RWPE2 (cell line): ENCODE results near the gene IGFBP6.

Source experiments
- ATAC-seq: fragments of 200-7000 bp; cut with Tn5 transposase; 3 replicates; pipeline ENCODE4 v1.9.1; 2021; ENCODE audit warnings: low read depth
- DNase-seq: peaks from one replicate; pipeline ENCODE4 v3.0.0-alpha.2; 2020; ENCODE audit warnings: low spot score
- H3K27ac ChIP-seq: fragments of 450-650 bp; 2 replicates; pipeline ENCODE4 v1.5.1; 2017; ENCODE audit warnings: mild to moderate bottlenecking; ENCODE audit not compliant: poor library complexity, severe bottlenecking
- H3K27me3 ChIP-seq: fragments of 250-450 bp; sonication (Bioruptor Pico); 2 replicates; pipeline ENCODE4 v1.5.1; 2021; ENCODE audit warnings: mild to moderate bottlenecking, moderate library complexity; ENCODE audit not compliant: insufficient read depth, poor library complexity, severe bottlenecking
- H3K36me3 ChIP-seq: fragments of 250-450 bp; sonication (Bioruptor Pico); 2 replicates; pipeline ENCODE4 v1.5.1; 2020; ENCODE audit warnings: low read depth, mild to moderate bottlenecking, moderate library complexity
- H3K4me1 ChIP-seq: fragments of 250-450 bp; sonication (Bioruptor Pico); 2 replicates; pipeline ENCODE4 v1.5.1; 2021; ENCODE audit warnings: mild to moderate bottlenecking, moderate library complexity; ENCODE audit not compliant: insufficient read depth, poor library complexity, severe bottlenecking
- H3K4me3 ChIP-seq: fragments of 250-450 bp; sonication (Bioruptor Pico); 2 replicates; pipeline ENCODE4 v1.5.1; 2021; ENCODE audit warnings: mild to moderate bottlenecking, moderate library complexity; ENCODE audit not compliant: severe bottlenecking
- H3K9me3 ChIP-seq: fragments of 250-450 bp; sonication (Bioruptor Pico); 2 replicates; pipeline ENCODE4 v1.5.1; 2021; ENCODE audit warnings: mild to moderate bottlenecking, moderate library complexity; ENCODE audit not compliant: severe bottlenecking
- TF ChIP-seq, protein P1 (sequence below): fragments of 450-650 bp; IDR thresholded peaks from one replicate; pipeline ENCODE4 v1.5.1; 2017; ENCODE audit warnings: mild to moderate bottlenecking, moderate library complexity; ENCODE audit not compliant: poor library complexity, severe bottlenecking

Gene IGFBP6

GRCh38 chr12:53060064-53060720 lies 37.3 kb upstream of the IGFBP6 start:
- Histone ChIP-seq H3K4me3 (no peak overlapping the region), H3K36me3 (peaks cover 28% of the 10 kb centered on the region), H3K27me3 (no peaks in the 10 kb centered on the region), H3K9me3 (no peaks in the 10 kb centered on the region), H3K4me1 (no peaks in the 10 kb centered on the region), H3K27ac (no peak overlapping the region)
- ATAC-seq (no peak), DNase-seq (no peak)
- TF ChIP-seq, protein P1, sequence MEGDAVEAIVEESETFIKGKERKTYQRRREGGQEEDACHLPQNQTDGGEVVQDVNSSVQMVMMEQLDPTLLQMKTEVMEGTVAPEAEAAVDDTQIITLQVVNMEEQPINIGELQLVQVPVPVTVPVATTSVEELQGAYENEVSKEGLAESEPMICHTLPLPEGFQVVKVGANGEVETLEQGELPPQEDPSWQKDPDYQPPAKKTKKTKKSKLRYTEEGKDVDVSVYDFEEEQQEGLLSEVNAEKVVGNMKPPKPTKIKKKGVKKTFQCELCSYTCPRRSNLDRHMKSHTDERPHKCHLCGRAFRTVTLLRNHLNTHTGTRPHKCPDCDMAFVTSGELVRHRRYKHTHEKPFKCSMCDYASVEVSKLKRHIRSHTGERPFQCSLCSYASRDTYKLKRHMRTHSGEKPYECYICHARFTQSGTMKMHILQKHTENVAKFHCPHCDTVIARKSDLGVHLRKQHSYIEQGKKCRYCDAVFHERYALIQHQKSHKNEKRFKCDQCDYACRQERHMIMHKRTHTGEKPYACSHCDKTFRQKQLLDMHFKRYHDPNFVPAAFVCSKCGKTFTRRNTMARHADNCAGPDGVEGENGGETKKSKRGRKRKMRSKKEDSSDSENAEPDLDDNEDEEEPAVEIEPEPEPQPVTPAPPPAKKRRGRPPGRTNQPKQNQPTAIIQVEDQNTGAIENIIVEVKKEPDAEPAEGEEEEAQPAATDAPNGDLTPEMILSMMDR, result no peak

GRCh38 chr12:53060721-53061276 lies 36.7 kb upstream of the IGFBP6 start:
- Histone ChIP-seq H3K27me3 (no peaks in the 10 kb centered on the region), H3K9me3 (no peaks in the 10 kb centered on the region), H3K4me1 (no peaks in the 10 kb centered on the region), H3K4me3 (no peak overlapping the region), H3K36me3 (peaks cover 22% of the 10 kb centered on the region), H3K27ac (no peak overlapping the region)
- ATAC-seq (no peak), DNase-seq (no peak)
- TF ChIP-seq, protein P1, result no peak

DNA sequence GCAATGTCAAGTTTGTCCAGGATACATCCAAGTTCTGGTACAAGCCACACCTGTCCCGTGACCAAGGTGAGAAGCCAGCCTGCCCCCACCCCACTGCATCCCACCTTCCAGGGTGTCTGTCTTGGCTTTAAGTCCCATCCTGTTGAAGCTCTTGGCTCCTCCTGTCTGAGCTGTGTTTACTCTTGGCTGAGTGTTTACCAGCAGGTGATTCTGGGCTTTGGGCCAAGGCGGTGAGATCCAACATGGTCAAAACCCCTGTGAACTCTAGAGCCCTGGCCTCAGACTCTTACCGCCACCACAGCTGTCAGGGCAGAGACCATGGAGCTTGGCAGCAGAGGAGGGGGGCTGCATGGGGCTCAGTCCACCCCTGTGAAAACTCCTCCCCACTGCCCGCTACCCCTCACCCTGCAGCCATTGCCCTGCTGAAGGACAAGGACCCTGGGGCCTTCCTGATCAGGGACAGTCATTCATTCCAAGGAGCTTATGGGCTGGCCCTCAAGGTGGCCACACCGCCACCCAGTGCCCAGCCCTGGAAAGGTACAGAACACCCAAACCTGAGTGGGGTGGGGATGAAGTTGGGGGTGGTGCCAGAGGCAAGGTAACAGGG lies 36.0 kb upstream of the IGFBP6 start:
- no peak overlapping the region for H3K27ac ChIP-seq
- DNase-seq, result no peak

GRCh38 chr12:53062011-53062961 lies 35.2 kb upstream of the IGFBP6 start:
- ATAC-seq, result no peak
- TF ChIP-seq, protein P1, result peak; percentile 15
- DNase-seq, result no peak
- Histone ChIP-seq H3K9me3 (no peaks in the 10 kb centered on the region), H3K27ac (no peak overlapping the region), H3K36me3 (peaks cover 29% of the 10 kb centered on the region), H3K27me3 (no peaks in the 10 kb centered on the region), H3K4me3 (no peak overlapping the region), H3K4me1 (peaks cover 8% of the 10 kb centered on the region)

More for the DNA sequence above, 36.0 kb upstream of the IGFBP6 start:
- H3K27me3 ChIP-seq, result no peaks in the 10 kb centered on the region
- H3K36me3 ChIP-seq, result peaks cover 26% of the 10 kb centered on the region
- TF ChIP-seq, protein P1, result peak; percentile 43
- peak; percentile 22 for ATAC-seq
- no peaks in the 10 kb centered on the region for H3K9me3 ChIP-seq
- peaks cover 5% of the 10 kb centered on the region for H3K4me1 ChIP-seq
- no peak overlapping the region for H3K4me3 ChIP-seq
